Cardiac fibroblast (primary cell): ENCODE measurements around the gene CDH13.

ENCODE experiments used
- DNase-seq, 2 donors: peaks; one replicate each; pipeline versions ENCODE4 v3.0.0 to v3.0.0-alpha.2; 2010; ENCODE audit warnings: low read depth in 2 of 2
- H3K4me3 ChIP-seq, 2 donors: replicated peaks in 1 of 2; 1 replicate in 1 of 2; 2 replicates in 1 of 2; pipeline ENCODE4 v1.5.1; 2011; ENCODE audit warnings: low read depth in 2 of 2, low read length in 2 of 2, mild to moderate bottlenecking in 2 of 2, moderate library complexity in 1 of 2
- TF ChIP-seq, protein P1 (sequence below): IDR thresholded peaks from one replicate; pipeline ENCODE4 v1.5.1; 2011; ENCODE audit warnings: low read depth, mild to moderate bottlenecking, low read length, inconsistent platforms

CDH13 gene

DNA sequence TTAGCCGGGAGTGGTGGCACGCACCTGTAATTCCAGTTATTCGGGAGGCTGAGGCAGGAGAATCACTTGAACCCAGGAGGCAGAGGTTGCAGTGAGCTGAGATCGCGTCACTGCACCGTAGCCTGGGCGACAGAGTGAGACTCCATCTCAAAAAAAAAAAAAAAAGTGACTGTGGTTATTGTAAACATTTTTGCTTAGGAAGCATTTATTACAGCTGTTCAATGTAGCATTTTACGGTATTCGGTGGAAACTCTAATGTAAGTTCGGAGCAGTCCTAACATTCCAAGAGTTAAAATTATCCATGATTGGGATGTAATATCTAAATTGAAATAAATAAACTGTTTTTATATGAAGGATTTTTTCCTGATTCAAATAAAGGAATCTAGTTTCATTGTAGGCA lies 926.2 kb downstream of the CDH13 start:
- DNase-seq, result no peak
- TF ChIP-seq, protein P1, sequence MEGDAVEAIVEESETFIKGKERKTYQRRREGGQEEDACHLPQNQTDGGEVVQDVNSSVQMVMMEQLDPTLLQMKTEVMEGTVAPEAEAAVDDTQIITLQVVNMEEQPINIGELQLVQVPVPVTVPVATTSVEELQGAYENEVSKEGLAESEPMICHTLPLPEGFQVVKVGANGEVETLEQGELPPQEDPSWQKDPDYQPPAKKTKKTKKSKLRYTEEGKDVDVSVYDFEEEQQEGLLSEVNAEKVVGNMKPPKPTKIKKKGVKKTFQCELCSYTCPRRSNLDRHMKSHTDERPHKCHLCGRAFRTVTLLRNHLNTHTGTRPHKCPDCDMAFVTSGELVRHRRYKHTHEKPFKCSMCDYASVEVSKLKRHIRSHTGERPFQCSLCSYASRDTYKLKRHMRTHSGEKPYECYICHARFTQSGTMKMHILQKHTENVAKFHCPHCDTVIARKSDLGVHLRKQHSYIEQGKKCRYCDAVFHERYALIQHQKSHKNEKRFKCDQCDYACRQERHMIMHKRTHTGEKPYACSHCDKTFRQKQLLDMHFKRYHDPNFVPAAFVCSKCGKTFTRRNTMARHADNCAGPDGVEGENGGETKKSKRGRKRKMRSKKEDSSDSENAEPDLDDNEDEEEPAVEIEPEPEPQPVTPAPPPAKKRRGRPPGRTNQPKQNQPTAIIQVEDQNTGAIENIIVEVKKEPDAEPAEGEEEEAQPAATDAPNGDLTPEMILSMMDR, result no peak
- H3K4me3 ChIP-seq, result no peak overlapping the region

DNA sequence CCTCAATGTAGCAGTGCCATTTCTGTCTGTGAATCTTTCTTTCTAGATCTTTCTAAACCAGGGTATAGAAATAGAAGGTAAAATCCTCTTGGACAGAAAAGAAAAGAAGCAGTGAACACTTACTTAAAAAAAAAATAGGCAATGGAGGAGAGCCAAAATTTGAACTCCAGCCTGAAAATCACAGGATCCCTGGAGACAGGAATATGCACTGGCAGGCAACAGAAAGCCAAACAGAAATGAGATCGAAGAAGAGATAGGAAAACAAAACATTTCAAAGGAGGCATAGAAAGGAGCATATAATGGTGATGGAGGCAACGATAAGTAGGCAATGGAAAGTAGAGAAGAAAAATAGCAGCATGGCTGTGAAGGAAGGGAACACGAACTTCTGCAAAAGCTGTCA lies 927.3 kb downstream of the CDH13 start:
- no peak overlapping the region for H3K4me3 ChIP-seq
- TF ChIP-seq, protein P1, result no peak
- peak in 1 of 2 donors; percentile 5 for DNase-seq

DNA sequence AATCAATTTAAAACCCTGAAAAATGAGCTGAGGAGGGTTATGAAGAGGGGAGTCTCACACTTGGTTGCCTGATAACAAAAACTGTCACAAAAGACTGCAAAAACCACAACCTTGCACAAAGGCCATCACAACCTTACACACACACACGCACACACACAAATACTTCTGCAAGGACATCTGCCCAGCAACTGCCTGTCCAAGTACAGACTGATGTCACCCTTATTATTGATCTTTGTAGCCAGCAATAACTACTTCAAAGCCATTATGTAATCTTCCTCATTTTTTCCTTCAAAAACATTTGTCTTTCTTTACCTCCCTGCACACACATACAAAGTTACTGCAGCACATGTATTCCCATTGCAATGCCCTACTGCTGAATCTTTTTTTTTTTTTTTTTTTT lies 927.8 kb downstream of the CDH13 start:
- no peak for DNase-seq
- TF ChIP-seq, protein P1, result no peak

DNA sequence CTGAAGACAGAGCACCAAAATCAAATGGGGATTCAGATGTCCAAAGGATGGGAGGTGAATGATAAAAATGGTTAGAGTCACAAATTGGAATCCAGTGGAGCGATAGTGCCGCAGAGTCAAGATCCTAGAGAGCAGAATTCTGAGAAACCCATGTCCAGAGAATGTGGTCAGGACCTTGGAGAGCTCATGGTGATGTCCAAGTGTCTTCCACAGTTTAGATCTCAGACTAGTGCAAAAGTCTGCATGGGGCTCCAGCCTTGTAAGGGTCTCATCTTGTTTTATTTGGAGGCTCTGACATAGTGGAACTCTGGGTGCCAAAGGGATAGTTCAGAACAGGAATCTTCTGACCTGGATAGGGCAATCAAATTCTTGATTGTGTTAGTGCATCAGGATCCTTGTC lies 935.1 kb downstream of the CDH13 start:
- no peak overlapping the region for H3K4me3 ChIP-seq
- peak; percentile 20 to 36 for DNase-seq
- TF ChIP-seq, protein P1, result no peak

More for the DNA sequence above, 927.8 kb downstream of the CDH13 start:
- no peak overlapping the region for H3K4me3 ChIP-seq

DNA sequence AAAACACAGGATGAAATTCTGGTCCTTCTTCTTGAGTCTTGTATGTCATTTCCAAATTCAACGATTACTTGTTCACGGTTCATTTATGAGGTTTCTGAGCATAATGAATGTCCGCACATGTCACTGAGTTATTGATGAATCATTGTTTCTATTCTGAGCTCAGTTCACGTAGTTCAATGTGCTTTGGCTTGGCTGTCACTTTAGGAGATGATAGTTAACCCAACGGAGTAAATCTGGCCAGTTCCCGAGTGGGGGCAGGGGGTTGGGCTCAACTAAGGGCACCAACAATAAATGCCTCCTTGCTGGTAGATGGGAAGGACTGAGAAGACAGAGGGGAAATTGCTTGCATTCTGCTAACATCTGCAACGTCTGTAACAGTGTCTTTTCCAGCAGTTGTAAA lies 941.6 kb downstream of the CDH13 start:
- H3K4me3 ChIP-seq, result no peak overlapping the region
- no peak for DNase-seq
- TF ChIP-seq, protein P1, result no peak

DNA sequence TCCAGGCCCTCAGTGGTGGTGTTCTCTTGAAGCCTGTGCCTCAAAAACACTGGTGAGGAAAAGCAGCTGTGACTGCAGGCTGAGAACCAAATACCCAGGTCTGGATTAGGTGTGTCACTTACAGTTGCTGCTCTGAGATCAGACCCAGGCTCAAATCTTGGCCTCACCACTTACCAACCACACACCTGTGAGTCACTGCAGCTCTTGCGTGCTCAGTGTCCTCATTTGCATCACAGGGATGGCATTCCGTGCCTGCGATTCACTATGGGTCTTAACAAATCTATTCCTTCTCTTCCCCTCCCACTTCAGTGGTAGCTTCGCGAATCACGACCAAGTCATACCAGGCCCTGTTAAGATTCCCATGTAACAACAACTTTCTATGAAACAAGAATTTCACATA lies 947.6 kb downstream of the CDH13 start:
- peak; percentile 20 to 77 for DNase-seq
- TF ChIP-seq, protein P1, result no peak
- H3K4me3 ChIP-seq, result no peak overlapping the region

DNA sequence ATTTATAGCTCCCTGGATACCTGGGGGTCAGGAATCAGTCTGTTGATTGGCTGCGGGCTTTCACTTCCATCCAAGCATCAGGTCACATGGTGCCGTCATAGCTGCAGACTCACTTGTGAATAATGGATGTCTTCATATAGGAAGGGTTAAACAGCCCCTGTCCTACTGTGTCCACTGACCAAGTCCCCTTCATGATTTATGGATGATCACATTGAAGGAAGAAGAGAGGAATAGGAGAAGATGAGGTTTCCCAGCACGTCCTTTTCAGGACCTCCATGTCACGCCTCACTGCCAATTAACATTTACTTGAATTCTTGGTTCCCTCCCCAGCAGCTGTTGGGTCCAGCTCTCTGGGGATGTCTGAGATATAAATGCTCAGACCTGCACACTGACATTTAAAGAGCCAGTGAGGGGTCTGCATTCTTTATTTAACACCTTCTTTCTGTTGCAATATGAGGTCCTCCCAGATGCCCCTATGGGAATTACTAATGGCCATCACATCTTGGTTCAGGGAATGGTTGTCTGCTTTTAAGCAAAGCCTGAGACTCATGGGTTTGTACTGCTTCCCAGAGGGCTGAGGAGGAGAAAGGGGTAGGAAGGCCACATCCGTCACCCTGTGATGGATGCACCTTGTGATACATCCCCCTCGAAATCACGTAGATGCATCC lies 950.4 kb downstream of the CDH13 start:
- TF ChIP-seq, protein P1, result no peak
- no peak overlapping the region for H3K4me3 ChIP-seq
- DNase-seq, result no peak
